Measurements from ENCODE around the gene EFCC1.

Gene EFCC1

GRCh38 chr3:129031476-129032215, 30.5 kb downstream of the EFCC1 start:
- H3K4me3 ChIP-seq (ENCODE audit: low read length) = no peak overlapping the region
- TF ChIP-seq, protein P1, sequence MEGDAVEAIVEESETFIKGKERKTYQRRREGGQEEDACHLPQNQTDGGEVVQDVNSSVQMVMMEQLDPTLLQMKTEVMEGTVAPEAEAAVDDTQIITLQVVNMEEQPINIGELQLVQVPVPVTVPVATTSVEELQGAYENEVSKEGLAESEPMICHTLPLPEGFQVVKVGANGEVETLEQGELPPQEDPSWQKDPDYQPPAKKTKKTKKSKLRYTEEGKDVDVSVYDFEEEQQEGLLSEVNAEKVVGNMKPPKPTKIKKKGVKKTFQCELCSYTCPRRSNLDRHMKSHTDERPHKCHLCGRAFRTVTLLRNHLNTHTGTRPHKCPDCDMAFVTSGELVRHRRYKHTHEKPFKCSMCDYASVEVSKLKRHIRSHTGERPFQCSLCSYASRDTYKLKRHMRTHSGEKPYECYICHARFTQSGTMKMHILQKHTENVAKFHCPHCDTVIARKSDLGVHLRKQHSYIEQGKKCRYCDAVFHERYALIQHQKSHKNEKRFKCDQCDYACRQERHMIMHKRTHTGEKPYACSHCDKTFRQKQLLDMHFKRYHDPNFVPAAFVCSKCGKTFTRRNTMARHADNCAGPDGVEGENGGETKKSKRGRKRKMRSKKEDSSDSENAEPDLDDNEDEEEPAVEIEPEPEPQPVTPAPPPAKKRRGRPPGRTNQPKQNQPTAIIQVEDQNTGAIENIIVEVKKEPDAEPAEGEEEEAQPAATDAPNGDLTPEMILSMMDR (conservative IDR thresholded peaks at IDR 0.05; ENCODE audit: low read length) = no peak
- DNase-seq (ENCODE audit: low read depth) = no peak

DNA sequence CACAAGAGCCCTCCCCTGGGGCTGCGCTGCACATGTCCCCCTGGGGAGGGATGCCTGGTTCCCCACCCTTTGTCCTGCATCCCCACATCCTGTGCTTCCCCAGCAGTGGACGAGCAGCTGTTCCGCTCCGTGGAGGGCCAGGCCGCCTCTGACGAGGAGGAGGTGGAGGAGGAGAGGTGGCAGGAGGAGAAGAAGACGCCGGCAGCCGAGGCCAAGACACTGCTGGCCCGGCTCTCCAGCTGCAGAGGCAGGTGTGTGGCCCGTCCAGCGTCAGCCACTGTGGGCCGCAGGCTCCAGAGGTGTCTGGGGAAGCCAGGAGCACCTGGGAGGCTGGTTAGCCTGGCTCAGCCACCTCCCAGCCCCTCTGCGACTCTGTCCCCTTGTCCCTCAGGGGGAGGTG, 31.6 kb downstream of the EFCC1 start:
- TF ChIP-seq, protein P1 (conservative IDR thresholded peaks at IDR 0.05; ENCODE audit: low read length) = no peak
- no peak for DNase-seq (ENCODE audit: low read depth)
- no peak overlapping the region for H3K4me3 ChIP-seq (ENCODE audit: low read length)

DNA sequence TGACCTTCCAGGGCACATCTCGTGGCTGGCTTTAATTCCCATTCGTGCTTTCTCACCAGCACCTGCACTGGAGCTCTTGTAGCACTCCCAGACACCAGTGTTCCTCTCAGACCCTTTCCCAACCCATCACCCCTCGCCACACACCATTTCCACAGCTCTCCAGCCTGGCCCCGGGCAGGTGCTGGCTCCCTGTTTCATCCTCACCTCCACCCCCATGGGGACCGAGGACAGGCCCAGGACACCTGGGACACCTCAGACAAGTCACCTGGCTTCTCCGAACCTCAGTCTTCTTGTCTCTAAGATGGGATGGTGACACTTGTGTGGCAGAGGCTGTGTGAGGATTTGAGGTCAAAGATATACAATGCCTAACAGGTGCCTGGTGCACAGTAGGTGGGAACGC, 32.0 kb downstream of the EFCC1 start:
- H3K4me3 ChIP-seq (ENCODE audit: low read length) = no peak overlapping the region
- TF ChIP-seq, protein P1 (conservative IDR thresholded peaks at IDR 0.05; ENCODE audit: low read length) = no peak
- DNase-seq (ENCODE audit: low read depth) = no peak

- TF ChIP-seq, protein P1 (conservative IDR thresholded peaks at IDR 0.05; ENCODE audit: low read length) = no peak
- DNase-seq (ENCODE audit: low read depth) = no peak
These were observed 32.7 kb downstream of the EFCC1 start for GRCh38 chr3:129033633-129034321.

DNA sequence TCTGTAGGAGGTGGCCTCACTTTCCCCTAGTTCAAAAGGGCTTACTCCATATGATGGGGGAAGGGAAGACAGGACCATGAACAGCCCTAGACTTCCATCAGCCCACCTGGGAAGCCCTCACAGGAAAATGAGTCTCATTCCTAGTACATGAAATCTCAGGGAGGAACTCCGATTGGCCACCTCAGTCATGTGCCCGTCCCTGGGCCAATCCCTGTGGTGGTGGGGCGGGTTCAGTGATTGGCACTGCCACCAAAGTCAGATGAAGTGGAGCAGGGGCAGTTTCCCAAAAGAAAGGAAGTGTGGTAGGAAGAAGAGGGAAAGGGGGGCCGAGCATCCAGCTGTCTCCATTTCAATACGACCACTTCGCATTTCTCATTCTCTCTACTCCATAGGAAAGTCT, 33.5 kb downstream of the EFCC1 start:
- TF ChIP-seq, protein P1 (conservative IDR thresholded peaks at IDR 0.05; ENCODE audit: low read length) = no peak
- H3K4me3 ChIP-seq (ENCODE audit: low read length) = no peak overlapping the region
- DNase-seq (ENCODE audit: low read depth) = no peak

More at GRCh38 chr3:129033633-129034321, 32.7 kb downstream of the EFCC1 start:
- H3K4me3 ChIP-seq (ENCODE audit: low read length) = no peak overlapping the region

DNA sequence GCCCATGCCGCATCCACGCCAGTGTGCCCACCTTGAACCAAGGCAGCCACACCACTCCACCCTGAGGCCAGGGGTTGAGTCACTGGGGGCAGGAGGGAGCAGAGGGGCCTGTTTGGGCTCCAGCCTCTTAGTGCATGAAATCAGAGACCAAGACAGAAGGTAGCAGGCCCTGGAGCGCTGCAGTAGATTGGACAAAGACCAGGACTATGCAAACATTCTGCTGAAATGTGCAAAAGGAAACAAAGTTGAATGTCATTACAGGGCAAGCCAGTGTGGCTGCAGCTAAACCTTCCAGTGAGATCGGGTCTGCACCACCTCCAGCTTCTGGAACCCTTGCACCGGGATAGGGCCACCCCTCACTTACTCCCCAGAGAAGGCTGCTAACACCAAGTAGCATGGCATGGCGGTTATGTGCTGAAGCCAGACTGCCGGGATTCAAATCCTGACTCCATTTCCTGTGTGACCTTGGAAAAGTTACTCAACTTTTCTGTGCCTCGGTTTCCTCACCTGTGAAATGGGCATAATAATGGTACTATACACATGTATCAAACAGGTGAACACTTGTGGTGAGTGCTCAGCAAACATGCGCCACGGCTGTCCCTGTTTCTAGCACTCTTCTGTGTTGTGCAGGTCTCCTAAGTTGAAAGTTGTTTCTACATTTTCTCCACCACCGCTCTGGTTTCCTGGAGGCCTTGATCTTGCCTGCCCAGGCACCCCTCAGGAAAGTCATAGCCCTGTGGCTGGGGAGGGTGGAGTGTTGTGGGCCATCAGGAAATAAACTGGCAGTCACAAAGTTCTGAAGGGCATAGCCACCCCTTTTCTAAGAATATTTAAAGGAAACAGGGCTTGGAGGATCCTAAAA, 34.5 kb downstream of the EFCC1 start:
- DNase-seq (ENCODE audit: low read depth) = no peak
- TF ChIP-seq, protein P1 (conservative IDR thresholded peaks at IDR 0.05; ENCODE audit: low read length) = no peak
- no peak overlapping the region for H3K4me3 ChIP-seq (ENCODE audit: low read length)
